Diencephalon (tissue), 1 donor: ENCODE measurements around the gene PRELID2. TPM values are rescaled to one million over a fixed set of nuclear protein-coding genes. Genes with fewer than 3 reads are reported as not detected.

Experiments
- total RNA-seq: library from RNA; depleted of rRNA; stranded (reverse); fragments of >200 nt; gene quantifications from one replicate; pipeline ENCODE4 v1.2.3, GENCODE V29; 2014

The PRELID2 gene
- total RNA-seq: 39.0 TPM

DNA sequence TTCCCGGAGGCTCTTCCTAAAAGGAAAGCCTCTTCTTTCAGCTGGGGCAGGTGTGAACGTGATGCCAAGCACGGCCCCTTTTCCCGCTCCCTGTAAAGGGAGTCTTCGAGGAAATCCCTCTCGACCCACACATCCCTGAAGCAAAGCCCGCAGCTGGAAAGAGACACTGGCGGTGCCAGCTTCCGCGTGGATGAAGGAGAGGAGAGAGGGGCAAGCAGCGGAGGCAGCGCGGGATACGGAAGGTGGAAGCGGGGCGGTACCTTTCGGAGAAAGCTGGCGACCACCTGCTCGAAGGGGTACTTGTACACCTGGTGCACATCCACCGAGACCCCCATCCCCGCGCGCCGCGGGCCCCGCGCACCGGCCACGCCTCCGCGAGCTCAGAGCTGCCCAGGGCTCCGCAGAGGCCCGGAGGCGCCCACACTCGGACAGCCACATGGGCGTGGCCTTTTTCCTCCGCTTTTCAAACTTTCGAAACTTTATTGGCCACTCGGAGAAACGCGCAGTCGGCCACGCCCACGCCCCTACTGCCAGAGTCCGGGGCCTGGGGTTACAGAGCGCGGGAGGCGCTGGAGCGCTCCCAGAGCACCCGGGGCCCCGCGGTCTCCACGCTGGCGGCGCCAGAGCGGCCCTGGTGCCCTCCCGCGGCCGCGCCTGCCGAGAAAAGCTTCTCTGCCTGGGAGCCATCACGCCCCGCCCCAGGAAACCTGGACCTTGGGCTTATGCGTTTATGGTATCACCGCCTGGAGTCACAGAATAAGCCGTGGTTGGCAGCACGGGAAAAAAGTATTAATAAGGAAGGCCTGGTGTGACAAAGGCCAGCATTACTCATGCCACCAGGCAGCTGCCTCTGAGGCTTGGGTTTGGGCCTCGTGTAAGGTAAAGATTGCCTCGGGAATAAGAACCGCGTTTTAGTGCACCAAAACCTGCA lies at the start of gene PRELID2:
PRELID2 (minus strand) TSS at position 426 of the 931 bp plus-strand sequence; CDS start at position 335, 91 bp downstream.

GRCh38 chr5:145872914-145873313 lies 37.8 kb upstream of the PRELID2 start, which contains the start of gene GRXCR2:
GRXCR2 (minus strand) TSS chr5:145873014; CDS start chr5:145872968, 46 bp downstream.

Other genes starting within 250 kb of the PRELID2 start
- gene GRXCR2, start 37.7 kb upstream of the PRELID2 start, total RNA-seq: not detected
- 1.2 TPM for gene SH3RF2, start 101.2 kb upstream of the PRELID2 start, total RNA-seq